Ovary (tissue), 3 donors: ENCODE measurements around the gene AIM2.

ENCODE experiments used
- EP300 ChIP-seq: sonication (generic); formaldehyde crosslinking; IDR thresholded peaks from one replicate; pipeline ENCODE4 v1.6.1; 2017; ENCODE audit warnings: antibody characterized with exemption
- POLR2A ChIP-seq: fragments of 450-650 bp; IDR thresholded peaks from one replicate; pipeline ENCODE4 v1.6.1; 2017; ENCODE audit warnings: antibody characterized with exemption, mild to moderate bottlenecking, moderate library complexity
- TF ChIP-seq, protein P1 (sequence below), 3 donors: fragments of 450-650 bp in 2 of 3; fragments of 200-600 bp in 1 of 3; IDR thresholded peaks; one replicate each; pipeline versions ENCODE4 v1.5.1 to v1.8.0; 2016 to 2022; ENCODE audit warnings: antibody characterized with exemption in 3 of 3, mild to moderate bottlenecking in 1 of 3
- donor health status: DM: no; HTN: no; CAD: no.

- TF ChIP-seq, protein P1, sequence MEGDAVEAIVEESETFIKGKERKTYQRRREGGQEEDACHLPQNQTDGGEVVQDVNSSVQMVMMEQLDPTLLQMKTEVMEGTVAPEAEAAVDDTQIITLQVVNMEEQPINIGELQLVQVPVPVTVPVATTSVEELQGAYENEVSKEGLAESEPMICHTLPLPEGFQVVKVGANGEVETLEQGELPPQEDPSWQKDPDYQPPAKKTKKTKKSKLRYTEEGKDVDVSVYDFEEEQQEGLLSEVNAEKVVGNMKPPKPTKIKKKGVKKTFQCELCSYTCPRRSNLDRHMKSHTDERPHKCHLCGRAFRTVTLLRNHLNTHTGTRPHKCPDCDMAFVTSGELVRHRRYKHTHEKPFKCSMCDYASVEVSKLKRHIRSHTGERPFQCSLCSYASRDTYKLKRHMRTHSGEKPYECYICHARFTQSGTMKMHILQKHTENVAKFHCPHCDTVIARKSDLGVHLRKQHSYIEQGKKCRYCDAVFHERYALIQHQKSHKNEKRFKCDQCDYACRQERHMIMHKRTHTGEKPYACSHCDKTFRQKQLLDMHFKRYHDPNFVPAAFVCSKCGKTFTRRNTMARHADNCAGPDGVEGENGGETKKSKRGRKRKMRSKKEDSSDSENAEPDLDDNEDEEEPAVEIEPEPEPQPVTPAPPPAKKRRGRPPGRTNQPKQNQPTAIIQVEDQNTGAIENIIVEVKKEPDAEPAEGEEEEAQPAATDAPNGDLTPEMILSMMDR (IDR thresholded peaks at IDR 0.05): no peak
- no peak for TF ChIP-seq EP300
- no peak for TF ChIP-seq POLR2A
These were observed 51.5 kb downstream of the AIM2 start for GRCh38 chr1:159025043-159025442.
